CD14-positive monocyte (primary cell): ENCODE measurements around the gene SMG6. TPM values are rescaled to one million over a fixed set of nuclear protein-coding genes. Genes with fewer than 3 reads are reported as not detected.

Experiments
- DNase-seq, 3 donors: peaks; one replicate each; pipeline ENCODE4 v3.0.0-alpha.2; 2011 to 2022
- H2AFZ ChIP-seq: 2 replicates; pipeline ENCODE4 v1.6.0; 2012; ENCODE audit warnings: mild to moderate bottlenecking, low read depth, low read length, inconsistent platforms; ENCODE audit not compliant: insufficient read depth, poor library complexity, severe bottlenecking
- H3K27ac ChIP-seq, 2 donors: 1 replicate in 1 of 2; 2 replicates in 1 of 2; pipeline ENCODE4 v1.5.1; 2012 to 2013; ENCODE audit warnings: low read length in 2 of 2, control low read depth in 1 of 2, inconsistent platforms in 1 of 2, low read depth in 1 of 2, mild to moderate bottlenecking in 1 of 2
- H3K27me3 ChIP-seq, 2 donors: one replicate each; pipeline versions ENCODE4 v1.6.0 to v1.6.1; 2011 to 2013; ENCODE audit warnings: low read length in 2 of 2; ENCODE audit not compliant: control insufficient read depth in 2 of 2, insufficient read depth in 2 of 2
- H3K36me3 ChIP-seq, 2 donors: replicated peaks in 1 of 2; 1 replicate in 1 of 2; 2 replicates in 1 of 2; pipeline versions ENCODE4 v1.5.1 to v1.6.1; 2012 to 2013; ENCODE audit warnings: low read length in 2 of 2, control low read depth in 1 of 2, inconsistent platforms in 1 of 2, mild to moderate bottlenecking in 1 of 2; ENCODE audit not compliant: insufficient read depth in 2 of 2, control insufficient read depth in 1 of 2
- H3K4me1 ChIP-seq, 2 donors: 1 replicate in 1 of 2; 2 replicates in 1 of 2; pipeline versions ENCODE4 v1.5.1 to v1.6.1; 2012 to 2013; ENCODE audit warnings: low read length in 2 of 2, control low read depth in 1 of 2, inconsistent platforms in 1 of 2, mild to moderate bottlenecking in 1 of 2, moderate library complexity in 1 of 2; ENCODE audit not compliant: insufficient read depth in 2 of 2, control insufficient read depth in 1 of 2
- H3K4me2 ChIP-seq: replicated peaks from 2 replicates; pipeline ENCODE3; 2012; ENCODE audit warnings: low read length, moderate library complexity, mild to moderate bottlenecking; ENCODE audit not compliant: poor library complexity, severe bottlenecking; ENCODE audit errors: extremely low read depth
- H3K4me3 ChIP-seq, 3 experiments: fragments of 200-600 bp in 1 of 3; sonication (generic) in 1 of 3; replicated peaks in 1 of 3; 1 replicate in 2 of 3; 2 replicates in 1 of 3; pipeline ENCODE4 v1.5.1; 2011 to 2013; ENCODE audit warnings: low read length in 3 of 3, mild to moderate bottlenecking in 3 of 3, control low read depth in 2 of 3, low read depth in 2 of 3, inconsistent platforms in 1 of 3, moderate library complexity in 1 of 3
- H3K79me2 ChIP-seq: 2 replicates; pipeline ENCODE4 v1.6.0; 2012; ENCODE audit warnings: mild to moderate bottlenecking, control low read depth, inconsistent platforms, low read length, moderate library complexity; ENCODE audit not compliant: insufficient read depth
- H3K9ac ChIP-seq: 2 replicates; pipeline ENCODE4 v1.6.0; 2017; ENCODE audit warnings: low read length, mild to moderate bottlenecking; ENCODE audit not compliant: insufficient read depth, poor library complexity, severe bottlenecking
- H3K9me3 ChIP-seq, 2 donors: replicated peaks in 1 of 2; 1 replicate in 1 of 2; 2 replicates in 1 of 2; pipeline versions ENCODE4 v1.5.1 to v1.6.1; 2012 to 2013; ENCODE audit warnings: low read length in 2 of 2, control low read depth in 1 of 2; ENCODE audit not compliant: control insufficient read depth in 1 of 2, insufficient read depth in 1 of 2
- H4K20me1 ChIP-seq: 2 replicates; pipeline ENCODE4 v1.6.0; 2012; ENCODE audit warnings: mild to moderate bottlenecking, low read length, control low read depth, moderate library complexity; ENCODE audit not compliant: insufficient read depth
- H3K27ac Mint-ChIP-seq, 7 donors: one replicate each; pipeline ENCODE4 v1.8.0; 2020; ENCODE audit warnings: mild to moderate bottlenecking in 7 of 7, mixed read lengths in 7 of 7, moderate library complexity in 6 of 7, inconsistent platforms in 2 of 7
- H3K27me3 Mint-ChIP-seq, 3 donors: one replicate each; pipeline ENCODE4 v1.8.0; 2021 to 2022; ENCODE audit warnings: low read depth in 3 of 3, mild to moderate bottlenecking in 3 of 3, mixed read lengths in 3 of 3, moderate library complexity in 3 of 3, inconsistent platforms in 1 of 3
- H3K36me3 Mint-ChIP-seq, 2 donors: one replicate each; pipeline ENCODE4 v1.8.0; 2020; ENCODE audit warnings: mixed read lengths in 2 of 2, inconsistent platforms in 1 of 2, mild to moderate bottlenecking in 1 of 2
- H3K4me1 Mint-ChIP-seq: one replicate; pipeline ENCODE4 v1.8.0; 2020; ENCODE audit warnings: mild to moderate bottlenecking, mixed read lengths
- H3K4me3 Mint-ChIP-seq, 2 donors: one replicate each; pipeline ENCODE4 v1.8.0; 2020; ENCODE audit warnings: mild to moderate bottlenecking in 2 of 2, mixed read lengths in 2 of 2, moderate library complexity in 1 of 2
- H3K9me3 Mint-ChIP-seq, 7 donors: one replicate each; pipeline ENCODE4 v1.8.0; 2020 to 2022; ENCODE audit warnings: mixed read lengths in 7 of 7, mild to moderate bottlenecking in 6 of 7, moderate library complexity in 6 of 7, inconsistent platforms in 2 of 7
- whole genome bisulfite sequencing: methylation state at CpG from one replicate; pipeline ENCODE4 v1.1.5; 2013; ENCODE audit warnings: missing lambda C conversion rate; ENCODE audit not compliant: insufficient coverage; 5-methylcytosine and 5-hydroxymethylcytosine counted together
- intact Hi-C, 2 donors: fragments of 100-400 bp; cut with micrococcal nuclease; formaldehyde crosslinking; loops; one replicate each; pipeline versions ENCODE4 v1.15.0 to v1.15.1; 2023
- polyA minus RNA-seq: library from RNA; depleted of rRNA, polyadenylated mRNA; stranded (reverse); fragments of >200 nt; gene quantifications from 2 replicates; pipeline ENCODE4 v1.2.3, GENCODE V29; 2012
- polyA plus RNA-seq, 3 donors: library from polyadenylated mRNA; depleted of rRNA in 1 of 3; unstranded in 2 of 3; stranded (reverse) in 1 of 3; fragments of 300-500 nt in 2 of 3; fragments of >200 nt in 1 of 3; fragmentation: Illumina TruSeq in 2 of 3; gene quantifications; 1 replicate in 2 of 3; 2 replicates in 1 of 3; pipeline ENCODE4 v1.2.3, GENCODE V29; 2012 to 2021
- total RNA-seq, 12 experiments: library from RNA in 1 of 12; stranded (reverse) in 1 of 12; fragments of 120-200 nt in 1 of 12; gene quantifications; one replicate each; pipeline ENCODE4 v1.2.4 and lab custom pipeline; 2013 to 2026; ENCODE audit warnings: mixed read lengths in 6 of 12, inconsistent platforms in 1 of 12
- TF ChIP-seq, protein P1 (sequence below): fragments of 200-600 bp; IDR thresholded peaks from one replicate; pipeline ENCODE4 v1.8.0; 2022; ENCODE audit warnings: antibody characterized with exemption, mild to moderate bottlenecking

Gene SMG6
- total RNA-seq (2013), result 7.5 TPM
- polyA plus RNA-seq (1 to 10 TPM in 2 of 3 donors, under 1 TPM in 1; 0.67 to 7.1 (median 1.1) TPM), polyA minus RNA-seq (19.1 and 21.2 TPM in 2 replicates), total RNA-seq (lab: John Stamatoyannopoulos, UW) (8.4 to 48.1 (median 30.4) reads per million in 11 experiments)

DNA sequence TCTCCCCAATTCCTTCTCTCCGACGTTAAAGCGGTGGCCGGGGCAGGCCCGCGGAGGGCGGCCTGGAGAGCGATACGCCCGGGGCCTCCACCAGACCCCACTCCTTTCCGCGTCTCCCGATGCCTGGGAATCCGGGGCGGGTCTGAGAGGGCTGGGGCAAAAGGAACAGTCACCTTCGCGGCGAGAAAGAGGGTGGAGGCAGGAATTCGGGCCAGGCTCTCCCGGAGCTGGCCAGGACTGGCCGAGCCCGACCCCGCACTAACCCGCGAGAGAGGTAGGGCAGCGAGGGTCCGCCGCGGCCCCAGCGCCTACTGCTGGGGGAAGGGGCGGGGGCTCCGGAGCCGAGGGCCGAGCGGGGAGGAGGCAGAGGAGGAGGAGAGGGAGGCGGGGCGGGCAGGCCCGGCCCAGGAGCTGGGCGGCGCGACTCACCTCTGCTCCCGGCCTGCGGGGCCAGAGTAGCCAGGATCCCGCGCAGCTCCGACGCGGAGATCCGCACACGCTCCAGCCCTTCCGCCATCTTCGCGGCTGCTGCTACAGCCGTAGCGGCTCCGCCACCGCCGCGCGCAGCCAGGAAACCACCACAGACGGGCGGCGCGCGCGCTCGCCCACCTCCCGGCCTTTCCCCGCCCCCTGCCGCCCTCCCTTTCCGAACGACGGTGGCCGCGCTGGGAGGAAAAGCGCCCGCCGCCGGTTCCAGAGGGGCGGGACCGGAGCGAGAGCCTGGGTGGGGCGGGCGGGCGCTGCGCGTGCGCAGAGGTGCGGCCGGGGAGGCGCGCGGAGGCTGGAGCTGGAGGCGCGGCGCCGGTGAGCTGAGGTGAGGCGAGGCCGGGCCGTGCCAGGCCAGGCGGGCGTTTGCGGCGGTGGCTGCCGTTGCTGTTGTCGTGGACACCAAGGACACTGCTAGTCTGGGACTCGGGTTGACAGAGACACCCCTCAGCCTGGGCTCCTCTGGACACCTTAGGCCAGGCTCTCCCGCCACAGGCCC lies at the start of gene SMG6, which contains the start of gene SRR:
TSS of gene SMG6 (minus strand) at position 582 of the 985 bp plus-strand sequence. CDS start at position 517, 65 bp downstream.
TSS of gene SRR (plus strand) at position 747 of the 985 bp plus-strand sequence. CDS start 11,611 bp downstream, outside the sequence.
- H3K9me3 Mint-ChIP-seq, result no peaks in the 10 kb centered on the region
- DNase-seq, result peak; percentile 80 to 89 (median 89)
- H3K27ac Mint-ChIP-seq, result peak within 1 kb of the TSS; percentile 54 to 87 (median 77)
- Histone ChIP-seq H3K4me2 (peak within 1 kb of the TSS; percentile 91), H3K9ac (peak within 1 kb of the TSS; percentile 89), H2AFZ (peak within 1 kb of the TSS; percentile 95), H3K27me3 (no peaks in the 10 kb centered on the region), H3K27ac (peak within 1 kb of the TSS; percentile 35 to 86), H3K9me3 (no peaks in the 10 kb centered on the region), H3K36me3 (peaks cover 14 to 20% of the 10 kb centered on the region in 2 donors), H4K20me1 (peaks cover 6% of the 10 kb centered on the region), H3K4me3 (peak within 1 kb of the TSS; percentile 76 to 97 (median 95)), H3K79me2 (peaks cover 27% of the 10 kb centered on the region), H3K4me1 (peaks cover 14 to 27% of the 10 kb centered on the region in 2 donors)
- H3K4me3 Mint-ChIP-seq, result peak within 1 kb of the TSS; percentile 85 to 89
- TF ChIP-seq, protein P1, sequence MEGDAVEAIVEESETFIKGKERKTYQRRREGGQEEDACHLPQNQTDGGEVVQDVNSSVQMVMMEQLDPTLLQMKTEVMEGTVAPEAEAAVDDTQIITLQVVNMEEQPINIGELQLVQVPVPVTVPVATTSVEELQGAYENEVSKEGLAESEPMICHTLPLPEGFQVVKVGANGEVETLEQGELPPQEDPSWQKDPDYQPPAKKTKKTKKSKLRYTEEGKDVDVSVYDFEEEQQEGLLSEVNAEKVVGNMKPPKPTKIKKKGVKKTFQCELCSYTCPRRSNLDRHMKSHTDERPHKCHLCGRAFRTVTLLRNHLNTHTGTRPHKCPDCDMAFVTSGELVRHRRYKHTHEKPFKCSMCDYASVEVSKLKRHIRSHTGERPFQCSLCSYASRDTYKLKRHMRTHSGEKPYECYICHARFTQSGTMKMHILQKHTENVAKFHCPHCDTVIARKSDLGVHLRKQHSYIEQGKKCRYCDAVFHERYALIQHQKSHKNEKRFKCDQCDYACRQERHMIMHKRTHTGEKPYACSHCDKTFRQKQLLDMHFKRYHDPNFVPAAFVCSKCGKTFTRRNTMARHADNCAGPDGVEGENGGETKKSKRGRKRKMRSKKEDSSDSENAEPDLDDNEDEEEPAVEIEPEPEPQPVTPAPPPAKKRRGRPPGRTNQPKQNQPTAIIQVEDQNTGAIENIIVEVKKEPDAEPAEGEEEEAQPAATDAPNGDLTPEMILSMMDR, result no peak
- WGBS, result under 1% methylated on average over 104 of the region's 108 CpGs
- intact Hi-C loops, result loop anchor here in 1 of 2 donors (5.0 kb wide), 1 partner anchor 34 kb away; the partner anchor contains the start of genes SGSM2 and TSR1
- peaks cover 21 to 25% of the 10 kb centered on the region in 2 donors for H3K36me3 Mint-ChIP-seq
- peaks cover 26% of the 10 kb centered on the region for H3K4me1 Mint-ChIP-seq
- H3K27me3 Mint-ChIP-seq, result peaks cover 0 to 2% (median 1%) of the 10 kb centered on the region in 3 donors

DNA sequence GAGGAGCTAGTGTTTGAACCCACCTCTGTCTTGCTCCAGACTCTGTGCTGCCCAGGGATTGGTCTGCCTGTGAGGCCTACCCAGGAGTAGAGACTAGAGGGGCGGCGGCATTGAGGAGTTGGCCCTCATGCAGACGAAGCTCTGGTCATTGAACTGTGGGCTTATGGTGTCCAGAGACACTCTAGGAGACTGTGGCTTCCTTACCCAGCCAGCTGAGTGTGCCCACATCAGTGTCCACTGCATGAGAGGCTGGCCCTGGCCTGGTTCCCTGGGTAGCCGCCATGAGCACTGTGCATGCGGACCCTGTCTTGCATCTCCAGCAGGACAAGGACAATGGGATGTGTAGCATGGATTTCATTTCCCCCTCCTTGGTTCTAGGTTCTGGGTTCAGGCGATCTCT lies 47.7 kb upstream of the SMG6 start:
- Histone ChIP-seq H3K27me3 (no peaks in the 10 kb centered on the region), H2AFZ (no peak overlapping the region), H3K4me3 (no peak overlapping the region), H3K9ac (no peak overlapping the region), H3K4me2 (no peak overlapping the region), H3K9me3 (no peaks in the 10 kb centered on the region), H3K4me1 (no peaks in the 10 kb centered on the region), H3K27ac (no peak overlapping the region), H3K79me2 (no peaks in the 10 kb centered on the region), H3K36me3 (no peaks in the 10 kb centered on the region), H4K20me1 (no peaks in the 10 kb centered on the region)
- DNase-seq, result no peak
- Mint-ChIP-seq H3K27ac (no peak overlapping the region), H3K9me3 (no peaks in the 10 kb centered on the region), H3K27me3 (peaks cover 0 to 1% (median 0%) of the 10 kb centered on the region in 3 donors), H3K4me3 (no peak overlapping the region), H3K4me1 (no peaks in the 10 kb centered on the region), H3K36me3 (peaks cover 0 to 7% of the 10 kb centered on the region in 2 donors)
- intact Hi-C loops, result loop anchor here in 1 of 2 donors (5.0 kb wide), 1 partner anchor 299 kb away; no protein-coding TSS in a partner anchor
- TF ChIP-seq, protein P1, result no peak
- 100% methylated on average over 6 of the region's 6 CpGs for WGBS
